Measurements from ENCODE around the gene JAG1. TPM values are rescaled to one million over a fixed set of nuclear protein-coding genes. Genes with fewer than 3 reads are reported as not detected.

The JAG1 gene
- total and polyA plus RNA-seq, 4 experiments from 2014 or later: 0.04 to 1.9 (median 0.45) TPM

GRCh38 chr20:10667077-10667401 lies 6.8 kb downstream of the JAG1 start:
- Mint-ChIP-seq H3K4me1 (peaks cover 2 to 16% (median 11%) of the 10 kb centered on the region in 4 donors), H3K27me3 (peaks cover 30 to 38% of the 10 kb centered on the region in 2 donors), H3K9me3 (no peaks in the 10 kb centered on the region), H3K27ac (no peak overlapping the region), H3K36me3 (no peaks in the 10 kb centered on the region), H3K4me3 (no peak overlapping the region)
- intact Hi-C loops (cut with micrococcal nuclease): no loop called here
- Histone ChIP-seq H3K36me3 (ENCODE audit: insufficient read depth, low read length) (no peaks in the 10 kb centered on the region), H3K27me3 (ENCODE audit: insufficient read depth, low read length) (no peaks in the 10 kb centered on the region), H3K27ac (ENCODE audit: low read depth, low read length) (no peak overlapping the region), H3K9me3 (ENCODE audit: control insufficient read depth in 1 of 2, low read length in 2 of 2) (no peaks in the 10 kb centered on the region), H3K4me1 (ENCODE audit: insufficient read depth, low read length) (no peaks in the 10 kb centered on the region), H3K4me3 (ENCODE audit: low read length in 2 of 2) (no peak overlapping the region)
- ChIA-PET CTCF (ENCODE audit: partially characterized antibody) (no interaction called here), POLR2A (ENCODE audit: partially characterized antibody) (no interaction called here)
- no peak for DNase-seq

GRCh38 chr20:10666221-10667076 lies 7.3 kb downstream of the JAG1 start:
- Mint-ChIP-seq H3K27me3 (peaks cover 31 to 42% of the 10 kb centered on the region in 2 donors), H3K4me3 (peak overlapping the region in 1 of 8 donors; percentile 8), H3K9me3 (no peaks in the 10 kb centered on the region), H3K4me1 (peaks cover 2 to 13% (median 10%) of the 10 kb centered on the region in 4 donors), H3K36me3 (peaks cover 0 to 1% of the 10 kb centered on the region in 2 donors), H3K27ac (no peak overlapping the region)
- H3K4me1 ChIP-seq (ENCODE audit: insufficient read depth, low read length): no peaks in the 10 kb centered on the region
- intact Hi-C loops (cut with micrococcal nuclease): no loop called here
- no peak overlapping the region for H3K27ac ChIP-seq (ENCODE audit: low read depth, low read length)
- no peaks in the 10 kb centered on the region for H3K9me3 ChIP-seq (ENCODE audit: control insufficient read depth in 1 of 2, low read length in 2 of 2)
- H3K36me3 ChIP-seq (ENCODE audit: insufficient read depth, low read length): no peaks in the 10 kb centered on the region
- no peaks in the 10 kb centered on the region for H3K27me3 ChIP-seq (ENCODE audit: insufficient read depth, low read length)
- POLR2A ChIA-PET (ENCODE audit: partially characterized antibody): no interaction called here
- CTCF ChIA-PET (ENCODE audit: partially characterized antibody): no interaction called here
- H3K4me3 ChIP-seq (ENCODE audit: low read length in 2 of 2): no peak overlapping the region
- no peak for DNase-seq

GRCh38 chr20:10665791-10666190 lies 8.0 kb downstream of the JAG1 start:
- CTCF ChIA-PET (ENCODE audit: partially characterized antibody): no interaction called here
- H3K27ac ChIP-seq (ENCODE audit: low read depth, low read length): no peak overlapping the region
- Mint-ChIP-seq H3K4me3 (no peak overlapping the region), H3K27me3 (peaks cover 31 to 40% of the 10 kb centered on the region in 2 donors), H3K4me1 (peaks cover 0 to 7% (median 4%) of the 10 kb centered on the region in 4 donors), H3K27ac (no peak overlapping the region), H3K9me3 (peaks cover 0 to 2% (median 0%) of the 10 kb centered on the region in 8 donors), H3K36me3 (peaks cover 0 to 3% of the 10 kb centered on the region in 2 donors)
- POLR2A ChIA-PET (ENCODE audit: partially characterized antibody): no interaction called here
- H3K27me3 ChIP-seq (ENCODE audit: insufficient read depth, low read length): no peaks in the 10 kb centered on the region
- H3K36me3 ChIP-seq (ENCODE audit: insufficient read depth, low read length): no peaks in the 10 kb centered on the region
- H3K4me1 ChIP-seq (ENCODE audit: insufficient read depth, low read length): no peaks in the 10 kb centered on the region
- H3K4me3 ChIP-seq (ENCODE audit: low read length in 2 of 2): no peak overlapping the region
- DNase-seq: no peak
- no peaks in the 10 kb centered on the region for H3K9me3 ChIP-seq (ENCODE audit: control insufficient read depth in 1 of 2, low read length in 2 of 2)
- intact Hi-C loops (cut with micrococcal nuclease): no loop called here

GRCh38 chr20:10665027-10665561 lies 8.7 kb downstream of the JAG1 start:
- Histone ChIP-seq H3K27ac (ENCODE audit: low read depth, low read length) (no peak overlapping the region), H3K27me3 (ENCODE audit: insufficient read depth, low read length) (no peaks in the 10 kb centered on the region), H3K4me3 (ENCODE audit: low read length in 2 of 2) (no peak overlapping the region), H3K4me1 (ENCODE audit: insufficient read depth, low read length) (no peaks in the 10 kb centered on the region), H3K36me3 (ENCODE audit: insufficient read depth, low read length) (no peaks in the 10 kb centered on the region), H3K9me3 (ENCODE audit: control insufficient read depth in 1 of 2, low read length in 2 of 2) (no peaks in the 10 kb centered on the region)
- no peak overlapping the region for H3K27ac Mint-ChIP-seq
- no peak overlapping the region for H3K4me3 Mint-ChIP-seq
- POLR2A ChIA-PET (ENCODE audit: partially characterized antibody): no interaction called here
- peaks cover 0 to 2% (median 0%) of the 10 kb centered on the region in 8 donors for H3K9me3 Mint-ChIP-seq
- CTCF ChIA-PET (ENCODE audit: partially characterized antibody): no interaction called here
- intact Hi-C loops (cut with micrococcal nuclease): no loop called here
- H3K27me3 Mint-ChIP-seq: peaks cover 30 to 39% of the 10 kb centered on the region in 2 donors
- no peaks in the 10 kb centered on the region for H3K4me1 Mint-ChIP-seq
- peaks cover 0 to 3% of the 10 kb centered on the region in 2 donors for H3K36me3 Mint-ChIP-seq
- no peak for DNase-seq

GRCh38 chr20:10663756-10664155 lies 10.0 kb downstream of the JAG1 start:
- DNase-seq: no peak
- H3K4me1 ChIP-seq (ENCODE audit: insufficient read depth, low read length): no peaks in the 10 kb centered on the region
- H3K27me3 ChIP-seq (ENCODE audit: insufficient read depth, low read length): no peaks in the 10 kb centered on the region
- Mint-ChIP-seq H3K27ac (no peak overlapping the region), H3K4me1 (no peaks in the 10 kb centered on the region), H3K9me3 (peaks cover 0 to 2% (median 0%) of the 10 kb centered on the region in 8 donors), H3K4me3 (no peak overlapping the region), H3K36me3 (peaks cover 0 to 3% of the 10 kb centered on the region in 2 donors), H3K27me3 (peaks cover 25 to 32% of the 10 kb centered on the region in 2 donors)
- intact Hi-C loops (cut with micrococcal nuclease): no loop called here
- ChIA-PET POLR2A (ENCODE audit: partially characterized antibody) (no interaction called here), CTCF (ENCODE audit: partially characterized antibody) (no interaction called here)
- H3K36me3 ChIP-seq (ENCODE audit: insufficient read depth, low read length): no peaks in the 10 kb centered on the region
- H3K4me3 ChIP-seq (ENCODE audit: low read length in 2 of 2): no peak overlapping the region
- no peak overlapping the region for H3K27ac ChIP-seq (ENCODE audit: low read depth, low read length)
- no peaks in the 10 kb centered on the region for H3K9me3 ChIP-seq (ENCODE audit: control insufficient read depth in 1 of 2, low read length in 2 of 2)

GRCh38 chr20:10662661-10663458 lies 10.9 kb downstream of the JAG1 start:
- Mint-ChIP-seq H3K27ac (no peak overlapping the region), H3K36me3 (peaks cover 0 to 3% of the 10 kb centered on the region in 2 donors), H3K27me3 (peaks cover 25 to 33% of the 10 kb centered on the region in 2 donors), H3K4me3 (no peak overlapping the region), H3K4me1 (no peaks in the 10 kb centered on the region), H3K9me3 (peaks cover 0 to 2% (median 0%) of the 10 kb centered on the region in 8 donors)
- H3K9me3 ChIP-seq (ENCODE audit: control insufficient read depth in 1 of 2, low read length in 2 of 2): no peaks in the 10 kb centered on the region
- H3K4me3 ChIP-seq (ENCODE audit: low read length in 2 of 2): no peak overlapping the region
- no peak for DNase-seq
- intact Hi-C loops (cut with micrococcal nuclease): no loop called here
- no peaks in the 10 kb centered on the region for H3K27me3 ChIP-seq (ENCODE audit: insufficient read depth, low read length)
- no peaks in the 10 kb centered on the region for H3K4me1 ChIP-seq (ENCODE audit: insufficient read depth, low read length)
- no peaks in the 10 kb centered on the region for H3K36me3 ChIP-seq (ENCODE audit: insufficient read depth, low read length)
- ChIA-PET CTCF (ENCODE audit: partially characterized antibody) (no interaction called here), POLR2A (ENCODE audit: partially characterized antibody) (no interaction called here)
- H3K27ac ChIP-seq (ENCODE audit: low read depth, low read length): no peak overlapping the region

- Histone ChIP-seq H3K4me3 (ENCODE audit: low read length in 2 of 2) (no peak overlapping the region), H3K27me3 (ENCODE audit: insufficient read depth, low read length) (no peaks in the 10 kb centered on the region), H3K27ac (ENCODE audit: low read depth, low read length) (no peak overlapping the region), H3K36me3 (ENCODE audit: insufficient read depth, low read length) (no peaks in the 10 kb centered on the region), H3K4me1 (ENCODE audit: insufficient read depth, low read length) (no peaks in the 10 kb centered on the region), H3K9me3 (ENCODE audit: control insufficient read depth in 1 of 2, low read length in 2 of 2) (no peaks in the 10 kb centered on the region)
- Mint-ChIP-seq H3K4me1 (no peaks in the 10 kb centered on the region), H3K9me3 (peaks cover 0 to 2% (median 0%) of the 10 kb centered on the region in 8 donors), H3K4me3 (no peak overlapping the region), H3K27me3 (peaks cover 31 to 33% of the 10 kb centered on the region in 2 donors), H3K36me3 (peaks cover 0 to 3% of the 10 kb centered on the region in 2 donors), H3K27ac (no peak overlapping the region)
- intact Hi-C loops (cut with micrococcal nuclease): no loop called here
- ChIA-PET POLR2A (ENCODE audit: partially characterized antibody) (no interaction called here), CTCF (ENCODE audit: partially characterized antibody) (no interaction called here)
- no peak for DNase-seq
These were observed 11.6 kb downstream of the JAG1 start for GRCh38 chr20:10662151-10662550.
